GM19025 (cell line): ENCODE measurements around the gene CAMSAP3.
"Not testable (repeated sequence)": the region's sequence is repeated elsewhere in the genome, so short reads cannot be mapped to it uniquely, and the experiment has no call there.

ENCODE experiments used
- ATAC-seq: cut with Tn5 transposase; IDR thresholded peaks from one replicate; pipeline ENCODE4 v1.9.1; 2021; ENCODE audit warnings: mild to moderate bottlenecking, low read depth, moderate library complexity; ENCODE audit not compliant: unreplicated experiment

The CAMSAP3 gene

GRCh38 chr19:7631577-7631976, 35.9 kb downstream of the CAMSAP3 start:
- no peak for ATAC-seq

GRCh38 chr19:7632340-7633203, 36.9 kb downstream of the CAMSAP3 start:
- no peak for ATAC-seq

DNA sequence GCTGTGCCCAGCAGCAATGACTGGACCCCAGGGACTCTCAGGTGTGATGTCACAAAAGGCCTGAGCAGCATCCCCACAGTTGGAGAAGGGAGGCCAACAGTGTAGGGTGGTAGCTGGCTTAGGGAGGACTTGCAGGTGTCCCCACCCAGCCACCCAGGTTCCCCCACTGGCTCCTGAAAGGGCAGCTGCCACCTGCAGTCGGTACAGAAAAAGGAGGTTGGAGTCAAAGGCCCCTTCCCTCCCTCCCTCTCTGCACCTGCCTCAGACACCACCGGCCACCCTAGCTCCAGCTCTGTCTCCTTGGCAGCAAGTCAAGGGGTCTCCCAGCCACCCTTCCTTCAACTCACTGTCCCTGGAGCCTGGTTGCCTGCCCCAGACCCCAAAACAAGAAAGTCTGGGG, 38.0 kb downstream of the CAMSAP3 start, which contains the start of gene PCP2:
TSS of gene PCP2 (minus strand) at position 22 of the 400 bp plus-strand sequence. CDS start 262 bp downstream, outside the sequence.
- ATAC-seq: no peak

GRCh38 chr19:7635670-7636069, 40.0 kb downstream of the CAMSAP3 start:
- no peak for ATAC-seq

DNA sequence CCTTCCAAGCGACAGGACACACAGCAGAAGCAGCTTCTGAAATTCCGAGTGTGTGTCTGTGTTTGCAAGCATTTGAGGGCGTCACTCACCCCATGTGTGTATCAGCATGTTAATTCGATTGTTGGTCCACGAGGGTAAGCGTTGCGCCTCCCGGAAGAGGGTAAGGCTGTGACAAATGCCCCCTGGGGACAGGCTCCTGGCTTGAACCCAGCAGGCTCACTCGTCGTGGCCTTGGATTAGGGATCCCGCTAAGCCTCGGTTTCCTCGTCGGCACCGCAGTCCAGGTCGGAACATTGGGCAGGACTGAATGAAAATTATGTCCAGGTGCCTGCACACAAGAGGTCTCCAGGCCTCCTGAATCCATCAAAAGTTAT, 40.6 kb downstream of the CAMSAP3 start:
- ATAC-seq: no peak

- ATAC-seq: peak; percentile 82
Measured at GRCh38 chr19:7636691-7637373, 41.2 kb downstream of the CAMSAP3 start, which contains the start of gene STXBP2. TSS of gene STXBP2 (plus strand) at chr19:7637110. CDS start at chr19:7637150, 40 bp downstream.

GRCh38 chr19:7637374-7638256, 42.0 kb downstream of the CAMSAP3 start:
- no peak for ATAC-seq

- no peak for ATAC-seq
Measured at GRCh38 chr19:7638802-7639465, 43.3 kb downstream of the CAMSAP3 start.

DNA sequence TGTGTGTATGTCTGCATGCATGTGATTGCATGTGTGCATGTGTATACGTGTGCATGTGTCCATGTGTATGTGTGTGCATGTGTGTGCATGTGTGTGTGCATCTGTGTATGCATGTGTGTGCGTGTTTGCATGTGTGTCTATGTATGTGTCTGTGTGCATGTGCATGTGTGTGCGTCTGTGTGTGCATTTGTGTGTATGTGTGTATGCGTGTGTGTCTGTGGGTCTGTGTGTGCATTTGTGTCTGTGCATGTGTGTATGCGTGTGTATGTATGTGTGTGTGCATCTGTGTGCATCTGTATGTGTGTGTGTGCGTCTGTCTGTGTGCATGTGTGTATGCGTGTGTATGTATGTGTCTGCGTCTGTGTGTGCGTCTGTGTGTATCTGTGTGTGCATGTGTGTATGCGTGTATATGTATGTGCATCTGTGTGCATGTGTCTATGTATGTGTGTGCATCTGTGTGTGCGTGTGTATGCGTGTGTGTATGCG, 44.2 kb downstream of the CAMSAP3 start:
- ATAC-seq: no peak

DNA sequence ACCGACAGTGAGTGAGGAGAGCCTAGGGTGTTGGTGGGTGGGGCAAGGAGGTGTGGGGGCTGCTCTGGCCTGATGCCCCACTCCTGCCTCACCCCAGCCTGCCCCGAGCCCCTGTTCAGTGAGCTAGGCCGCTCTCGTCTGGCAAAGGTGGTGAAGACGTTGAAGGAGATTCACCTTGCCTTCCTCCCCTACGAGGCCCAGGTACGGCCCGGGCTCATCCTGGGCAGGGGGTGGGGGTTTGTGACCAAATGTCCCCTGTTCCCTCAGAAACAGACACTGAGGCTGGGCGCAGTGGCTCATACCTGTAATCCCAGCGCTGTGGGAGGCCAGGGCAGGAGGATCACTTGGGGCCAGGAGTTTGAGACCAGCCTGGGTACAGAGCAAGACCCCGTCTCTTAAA, 45.1 kb downstream of the CAMSAP3 start:
- ATAC-seq: no peak

GRCh38 chr19:7641290-7642276, 45.9 kb downstream of the CAMSAP3 start:
- ATAC-seq: no peak

DNA sequence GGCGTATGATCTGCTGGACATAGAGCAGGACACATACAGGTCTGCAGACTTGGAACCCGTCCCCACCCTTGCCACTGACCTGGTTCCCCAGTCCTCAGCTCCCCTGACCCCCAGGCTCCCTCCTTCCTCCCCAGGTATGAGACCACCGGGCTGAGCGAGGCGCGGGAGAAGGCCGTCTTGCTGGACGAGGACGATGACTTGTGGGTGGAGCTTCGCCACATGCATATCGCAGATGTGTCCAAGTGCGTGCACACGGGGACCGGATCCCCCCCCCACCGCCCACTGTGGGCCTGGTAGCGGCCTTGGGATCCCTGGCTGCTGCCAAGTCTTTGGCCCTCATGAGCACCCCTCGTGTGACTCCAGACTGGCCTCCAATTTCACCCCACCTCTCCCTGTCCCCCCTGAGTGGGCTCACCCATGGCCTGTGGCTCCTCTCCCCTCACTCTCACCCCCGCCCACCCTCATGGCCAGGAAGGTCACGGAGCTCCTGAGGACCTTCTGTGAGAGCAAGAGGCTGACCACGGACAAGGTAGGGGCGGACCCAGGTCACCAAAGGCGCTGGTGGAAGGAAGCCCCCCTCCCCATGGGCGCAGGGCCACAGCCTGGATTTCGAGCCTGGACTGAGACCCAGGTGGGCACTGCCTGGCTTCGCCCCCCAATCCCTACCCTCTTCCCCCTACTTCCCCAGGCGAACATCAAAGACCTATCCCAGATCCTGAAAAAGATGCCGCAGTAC, 46.8 kb downstream of the CAMSAP3 start:
- no peak for ATAC-seq

DNA sequence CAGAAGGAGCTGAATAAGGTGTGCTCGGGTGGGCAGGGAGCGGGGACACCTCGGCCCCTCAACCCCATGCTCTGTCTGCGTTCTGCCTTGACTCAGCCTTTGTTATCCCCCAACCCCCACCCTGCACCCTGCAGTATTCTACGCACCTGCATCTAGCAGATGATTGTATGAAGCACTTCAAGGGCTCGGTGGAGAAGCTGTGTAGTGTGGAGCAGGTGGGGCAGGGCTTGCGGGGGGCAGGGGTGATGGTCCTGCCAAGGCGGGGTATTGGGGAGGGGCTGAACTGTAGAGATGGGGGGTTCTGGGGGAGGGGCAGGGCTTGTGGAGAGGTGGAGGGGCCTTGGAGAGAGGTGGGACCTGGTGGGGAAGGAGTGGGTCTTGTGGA, 47.4 kb downstream of the CAMSAP3 start:
- no peak for ATAC-seq

- not testable (repeated sequence) for ATAC-seq
Measured at GRCh38 chr19:7643629-7644549, 48.2 kb downstream of the CAMSAP3 start.

DNA sequence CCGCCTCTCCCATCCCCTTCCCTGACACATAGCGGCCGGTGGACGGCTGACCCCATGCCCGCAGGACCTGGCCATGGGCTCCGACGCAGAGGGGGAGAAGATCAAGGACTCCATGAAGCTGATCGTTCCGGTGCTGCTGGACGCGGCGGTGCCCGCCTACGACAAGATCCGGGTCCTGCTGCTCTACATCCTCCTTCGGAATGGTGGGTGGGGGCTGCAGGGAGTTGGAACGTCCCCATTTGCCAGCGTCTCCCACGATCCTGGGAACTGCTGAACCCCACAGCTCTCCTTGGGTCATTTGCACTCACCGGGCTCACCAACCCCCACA, 48.9 kb downstream of the CAMSAP3 start:
- no peak for ATAC-seq

DNA sequence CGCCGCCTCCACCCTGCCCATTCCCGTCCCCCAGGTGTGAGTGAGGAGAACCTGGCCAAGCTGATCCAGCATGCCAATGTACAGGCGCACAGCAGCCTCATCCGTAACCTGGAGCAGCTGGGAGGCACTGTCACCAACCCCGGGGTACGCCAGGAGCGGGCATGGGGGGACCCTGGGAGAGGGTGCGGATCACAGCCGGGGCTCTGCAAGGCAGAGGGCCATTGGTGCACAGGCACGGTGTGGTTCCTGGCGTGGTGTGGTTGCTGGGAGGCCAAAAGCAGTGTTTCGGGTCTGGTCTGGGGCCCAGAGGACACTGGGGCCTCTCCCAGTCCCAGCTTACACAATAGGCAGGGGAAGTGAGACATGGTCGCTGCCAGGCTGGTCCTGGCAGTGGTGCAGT, 49.5 kb downstream of the CAMSAP3 start:
- ATAC-seq: no peak
